NT2/D1 (cell line): ENCODE data around the gene PLCB4.

ENCODE experiments used
- SUZ12 ChIP-seq: IDR thresholded peaks from 2 replicates; pipeline ENCODE4 v1.6.1; 2011; ENCODE audit not compliant: insufficient read length, insufficient read depth; ENCODE audit errors: extremely low read depth
- YY1 ChIP-seq: IDR thresholded peaks from 2 replicates; pipeline ENCODE4 v1.6.1; 2011; ENCODE audit not compliant: insufficient read length, insufficient read depth
- ZNF274 ChIP-seq: IDR thresholded peaks from 2 replicates; pipeline ENCODE4 v1.6.1; 2011; ENCODE audit warnings: mild to moderate bottlenecking, low read depth, low read length

DNA sequence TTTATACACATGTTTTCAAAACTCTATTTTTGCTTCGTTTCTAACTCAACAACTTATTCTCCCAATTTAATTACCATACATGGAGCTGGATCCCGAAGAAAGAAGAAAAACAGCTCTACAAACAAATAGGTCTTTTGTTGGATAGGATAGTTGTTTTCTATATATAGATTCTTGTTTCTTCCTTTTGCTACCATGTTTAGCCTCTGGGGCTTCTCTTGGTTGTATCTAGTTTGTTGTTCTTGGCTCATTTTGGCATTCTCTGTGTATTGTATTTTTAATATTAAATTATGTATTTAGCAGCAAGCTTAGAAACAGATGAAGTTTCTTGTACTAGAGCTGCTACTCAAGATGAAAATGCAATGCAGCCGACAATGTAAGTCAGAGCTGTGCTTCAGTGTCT lies 60.9 kb downstream of the PLCB4 start:
- no peak for TF ChIP-seq SUZ12
- no peak for TF ChIP-seq YY1
- no peak for TF ChIP-seq ZNF274
